MCF 10A (cell line): ENCODE results near the gene CMTM4. TPM values are rescaled to one million over a fixed set of nuclear protein-coding genes. Genes with fewer than 3 reads are reported as not detected.
"Not testable (repeated sequence)": the region's sequence is repeated elsewhere in the genome, so short reads cannot be mapped to it uniquely, and the experiment has no call there.

Experiments
- BruUV-seq: library from RNA; stranded (reverse); fragments of 400-500 nt; replicated peaks from 2 replicates; lab custom pipeline; 2021; lab: Mats Ljungman, UMichigan
- CTCF ChIA-PET: fragments of 300-600 bp; sonication (Branson Sonifier 250); formaldehyde crosslinking; extraction: SDS; loops from one replicate; lab custom pipeline; 2021; ENCODE audit warnings: antibody characterized with exemption, inconsistent platforms; lab: Yijun Ruan, JAX
- POLR2A ChIA-PET: fragments of 300-600, 350-650 bp; sonication (Branson Sonifier 250); formaldehyde crosslinking; extraction: SDS; loops from one replicate; lab custom pipeline; 2020; ENCODE audit warnings: antibody characterized with exemption, inconsistent platforms; lab: Yijun Ruan, JAX
- DNase-seq: peaks from one replicate; pipeline ENCODE4 v3.0.0-alpha.2; 2018; ENCODE audit not compliant: unreplicated experiment
- H3K27ac Mint-ChIP-seq: one replicate; pipeline ENCODE4 v1.8.0; 2022; ENCODE audit warnings: mild to moderate bottlenecking, low read depth, mixed read lengths; ENCODE audit not compliant: unreplicated experiment
- H3K27me3 Mint-ChIP-seq: one replicate; pipeline ENCODE4 v1.8.0; 2022; ENCODE audit warnings: mixed read lengths; ENCODE audit not compliant: insufficient read depth, unreplicated experiment
- H3K36me3 Mint-ChIP-seq: one replicate; pipeline ENCODE4 v1.8.0; 2022; ENCODE audit warnings: mild to moderate bottlenecking, moderate library complexity, mixed read lengths; ENCODE audit not compliant: insufficient read depth, unreplicated experiment
- H3K4me1 Mint-ChIP-seq: one replicate; pipeline ENCODE4 v1.8.0; 2022; ENCODE audit warnings: mixed read lengths; ENCODE audit not compliant: insufficient read depth, unreplicated experiment
- H3K4me3 Mint-ChIP-seq: one replicate; pipeline ENCODE4 v1.8.0; 2022; ENCODE audit warnings: mild to moderate bottlenecking, moderate library complexity, mixed read lengths; ENCODE audit not compliant: unreplicated experiment
- H3K9me3 Mint-ChIP-seq: one replicate; pipeline ENCODE4 v1.8.0; 2022; ENCODE audit warnings: mixed read lengths; ENCODE audit not compliant: unreplicated experiment
- CTCF ChIP-seq: fragments of 200-600 bp; IDR thresholded peaks from one replicate; pipeline ENCODE4 v1.8.0; 2022; ENCODE audit warnings: antibody characterized with exemption, mild to moderate bottlenecking; ENCODE audit not compliant: unreplicated experiment
- intact Hi-C: fragments of 100-400 bp; cut with micrococcal nuclease; formaldehyde crosslinking; loops from 2 replicates; pipeline ENCODE4 v1.14.1; 2022
- total RNA-seq: library from RNA; stranded (reverse); gene quantifications from 2 replicates; pipeline ENCODE4 v1.2.3, GENCODE V29; 2022

Gene CMTM4
- total RNA-seq, 1 experiment from 2014 or later, result 27.2 TPM

- TF ChIP-seq CTCF, result no peak
- ChIA-PET POLR2A (no interaction called here), CTCF (interaction anchor here (1.4 to 1.5 kb wide), 3 partner anchors 10 to 232 kb away, joined by 3 to 7 read pairs (median 3); partner anchors contain the start of gene NAE1)
- Mint-ChIP-seq H3K4me1 (no peaks in the 10 kb centered on the region), H3K36me3 (no peaks in the 10 kb centered on the region), H3K4me3 (no peak overlapping the region), H3K27ac (no peak overlapping the region), H3K27me3 (peaks cover 11% of the 10 kb centered on the region), H3K9me3 (no peaks in the 10 kb centered on the region)
- no TSS peak for BruUV-seq
- intact Hi-C loops, result no loop called here
- DNase-seq, result no peak
Observed at GRCh38 chr16:66598111-66598510, 98.4 kb downstream of the CMTM4 start.

GRCh38 chr16:66596986-66597848 lies 99.3 kb downstream of the CMTM4 start:
- H3K4me3 Mint-ChIP-seq, result no peak overlapping the region
- no peak for DNase-seq
- BruUV-seq, result no TSS peak
- TF ChIP-seq CTCF, result no peak
- CTCF ChIA-PET, result interaction anchor here (0.6 to 1.5 kb wide), 7 partner anchors 11 to 233 kb away, joined by 3 to 7 read pairs (median 3); partner anchors contain the start of gene NAE1
- intact Hi-C loops, result no loop called here
- no peaks in the 10 kb centered on the region for H3K4me1 Mint-ChIP-seq
- no peaks in the 10 kb centered on the region for H3K9me3 Mint-ChIP-seq
- POLR2A ChIA-PET, result no interaction called here
- H3K36me3 Mint-ChIP-seq, result no peaks in the 10 kb centered on the region
- peaks cover 11% of the 10 kb centered on the region for H3K27me3 Mint-ChIP-seq
- H3K27ac Mint-ChIP-seq, result no peak overlapping the region

- H3K27ac Mint-ChIP-seq, result not testable (repeated sequence)
Observed at GRCh38 chr16:66596559-66596958, 100.0 kb downstream of the CMTM4 start.

GRCh38 chr16:66594739-66595138 lies 101.8 kb downstream of the CMTM4 start:
- Mint-ChIP-seq H3K4me3 (no peak overlapping the region), H3K27me3 (peaks cover 5% of the 10 kb centered on the region), H3K27ac (no peak overlapping the region), H3K36me3 (no peaks in the 10 kb centered on the region), H3K9me3 (no peaks in the 10 kb centered on the region), H3K4me1 (no peaks in the 10 kb centered on the region)
- BruUV-seq, result no TSS peak
- CTCF ChIA-PET, result interaction anchor here (1.3 to 2.1 kb wide), 2 partner anchors 13 to 14 kb away, joined by 4 to 8 read pairs; no protein-coding TSS in a partner anchor
- no peak for DNase-seq
- TF ChIP-seq CTCF, result no peak
- POLR2A ChIA-PET, result no interaction called here
- intact Hi-C loops, result no loop called here

More at GRCh38 chr16:66596559-66596958, 100.0 kb downstream of the CMTM4 start:
- H3K4me1 Mint-ChIP-seq, H3K9me3 Mint-ChIP-seq, H3K36me3 Mint-ChIP-seq, BruUV-seq, intact Hi-C loops, POLR2A ChIA-PET, H3K4me3 Mint-ChIP-seq, DNase-seq: not testable (repeated sequence)
- CTCF ChIA-PET, result interaction anchor here (0.6 to 1.4 kb wide), 5 partner anchors 11 to 157 kb away, joined by 3 to 6 read pairs (median 4); no protein-coding TSS in a partner anchor
- H3K27me3 Mint-ChIP-seq, result peaks cover 11% of the 10 kb centered on the region
